ENCODE data around the gene RAD51B.

Gene RAD51B

DNA sequence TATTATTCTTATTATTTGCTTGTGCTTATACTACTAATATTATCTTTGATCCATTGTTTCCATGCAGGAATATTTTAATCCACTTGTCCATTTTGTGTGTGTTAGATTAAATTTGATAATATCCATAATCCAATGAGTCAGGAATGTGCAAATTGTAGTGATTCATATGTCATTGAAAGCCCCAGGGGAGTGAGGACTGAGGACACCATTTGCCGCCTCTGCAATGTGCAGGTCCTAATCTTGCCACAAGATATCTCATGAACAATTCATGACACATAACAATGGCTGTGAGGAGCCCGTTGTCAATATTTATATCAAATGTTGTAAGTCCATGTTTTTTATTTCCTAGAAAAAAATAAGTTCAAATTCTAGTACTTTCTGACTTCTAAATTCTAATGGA lies 722.8 kb downstream of the RAD51B start:
- H3K9me3 ChIP-seq, result no peaks in the 10 kb centered on the region
- no peaks in the 10 kb centered on the region for H3K36me3 ChIP-seq
- no peak for DNase-seq
- no peak overlapping the region for H3K4me3 ChIP-seq (ENCODE audit: low read depth, low read length)
- TF ChIP-seq, protein P1, sequence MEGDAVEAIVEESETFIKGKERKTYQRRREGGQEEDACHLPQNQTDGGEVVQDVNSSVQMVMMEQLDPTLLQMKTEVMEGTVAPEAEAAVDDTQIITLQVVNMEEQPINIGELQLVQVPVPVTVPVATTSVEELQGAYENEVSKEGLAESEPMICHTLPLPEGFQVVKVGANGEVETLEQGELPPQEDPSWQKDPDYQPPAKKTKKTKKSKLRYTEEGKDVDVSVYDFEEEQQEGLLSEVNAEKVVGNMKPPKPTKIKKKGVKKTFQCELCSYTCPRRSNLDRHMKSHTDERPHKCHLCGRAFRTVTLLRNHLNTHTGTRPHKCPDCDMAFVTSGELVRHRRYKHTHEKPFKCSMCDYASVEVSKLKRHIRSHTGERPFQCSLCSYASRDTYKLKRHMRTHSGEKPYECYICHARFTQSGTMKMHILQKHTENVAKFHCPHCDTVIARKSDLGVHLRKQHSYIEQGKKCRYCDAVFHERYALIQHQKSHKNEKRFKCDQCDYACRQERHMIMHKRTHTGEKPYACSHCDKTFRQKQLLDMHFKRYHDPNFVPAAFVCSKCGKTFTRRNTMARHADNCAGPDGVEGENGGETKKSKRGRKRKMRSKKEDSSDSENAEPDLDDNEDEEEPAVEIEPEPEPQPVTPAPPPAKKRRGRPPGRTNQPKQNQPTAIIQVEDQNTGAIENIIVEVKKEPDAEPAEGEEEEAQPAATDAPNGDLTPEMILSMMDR (IDR thresholded peaks at IDR 0.05; ENCODE audit: low read depth, low read length), result no peak
- H3K27me3 ChIP-seq, result no peaks in the 10 kb centered on the region
- no peaks in the 10 kb centered on the region for H3K4me1 ChIP-seq

DNA sequence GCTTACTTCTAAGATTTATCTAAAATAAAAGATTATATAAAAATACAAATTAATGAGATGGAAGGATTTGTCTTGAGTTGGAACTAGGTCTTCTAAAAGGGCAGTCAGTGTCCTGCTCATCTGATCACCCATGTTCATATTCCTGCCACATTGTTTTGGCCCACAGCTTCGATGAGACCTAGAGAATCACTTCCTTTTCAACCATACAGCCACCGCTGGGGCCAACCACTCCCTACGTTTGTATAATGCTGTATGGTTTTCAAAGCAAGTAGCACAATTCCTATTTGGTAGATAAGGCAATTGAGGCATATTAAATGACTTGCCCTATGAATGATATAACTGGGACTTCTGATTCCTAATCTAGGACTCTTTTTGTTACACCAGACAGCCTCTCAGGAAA lies 723.9 kb downstream of the RAD51B start:
- Histone ChIP-seq H3K36me3 (no peaks in the 10 kb centered on the region), H3K4me1 (no peaks in the 10 kb centered on the region), H3K27me3 (no peaks in the 10 kb centered on the region), H3K4me3 (ENCODE audit: low read depth, low read length) (no peak overlapping the region), H3K9me3 (no peaks in the 10 kb centered on the region)
- TF ChIP-seq, protein P1 (IDR thresholded peaks at IDR 0.05; ENCODE audit: low read depth, low read length), result no peak
- DNase-seq, result no peak

DNA sequence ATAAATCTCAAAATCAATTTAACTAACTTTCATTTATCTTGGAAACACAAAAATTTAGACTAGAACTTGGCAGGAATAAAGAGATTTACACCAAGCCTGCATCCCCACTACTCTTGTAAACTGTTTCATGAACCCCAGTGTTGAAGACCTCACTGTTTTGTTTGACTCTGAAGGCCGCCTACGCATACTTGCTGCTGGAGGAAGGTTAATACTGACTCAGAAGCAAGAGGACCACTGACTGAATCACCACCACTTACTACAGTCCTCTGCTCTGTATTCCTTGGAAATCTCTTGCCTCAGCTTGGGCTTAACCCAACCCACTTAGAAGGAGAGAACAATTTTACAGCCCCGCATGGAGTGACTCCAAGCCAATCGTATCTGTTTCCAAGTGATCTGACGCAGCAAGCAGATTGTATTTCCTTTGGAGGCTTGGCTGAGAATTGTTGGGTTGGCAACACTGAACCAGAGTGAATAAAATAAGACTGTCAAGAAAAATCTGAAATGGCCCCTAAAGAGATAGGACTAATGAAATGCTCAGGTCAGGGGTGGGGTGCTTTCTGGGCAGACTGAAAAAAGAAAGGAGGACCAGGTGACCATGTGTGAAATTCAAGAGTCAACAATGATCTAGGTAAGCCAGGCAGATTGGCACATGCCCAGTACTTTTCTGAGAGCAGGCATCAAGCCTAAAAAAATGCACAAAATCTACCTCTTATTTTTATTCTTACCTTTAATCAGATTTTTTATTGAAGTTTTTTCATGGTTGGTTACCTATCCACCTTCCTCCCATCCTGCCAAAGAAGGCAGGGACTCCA lies 724.7 kb downstream of the RAD51B start:
- Histone ChIP-seq H3K27me3 (no peaks in the 10 kb centered on the region), H3K4me3 (ENCODE audit: low read depth, low read length) (no peak overlapping the region), H3K4me1 (no peaks in the 10 kb centered on the region), H3K9me3 (no peaks in the 10 kb centered on the region), H3K36me3 (no peaks in the 10 kb centered on the region)
- TF ChIP-seq, protein P1 (IDR thresholded peaks at IDR 0.05; ENCODE audit: low read depth, low read length), result no peak
- DNase-seq, result no peak

DNA sequence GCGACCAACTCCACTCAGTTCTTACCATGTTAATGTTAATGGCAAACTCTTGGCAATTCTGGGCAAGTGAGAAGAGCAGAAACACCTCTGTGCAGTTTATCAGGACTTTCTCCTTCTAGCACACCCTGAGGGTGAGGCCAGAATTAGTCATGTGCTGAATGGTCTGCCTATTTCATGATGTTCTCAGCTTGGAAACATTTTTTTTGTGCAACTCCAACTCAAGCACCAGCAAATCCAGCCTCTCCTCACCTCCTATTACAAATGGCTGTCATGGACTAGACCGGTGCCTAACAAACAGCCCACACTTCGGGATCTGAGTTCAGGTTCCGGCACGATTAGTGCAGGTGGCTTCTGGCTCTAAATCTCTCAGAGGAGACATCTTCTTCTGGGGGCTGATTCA lies 727.3 kb downstream of the RAD51B start:
- Histone ChIP-seq H3K36me3 (no peaks in the 10 kb centered on the region), H3K4me3 (ENCODE audit: low read depth, low read length) (no peak overlapping the region), H3K9me3 (no peaks in the 10 kb centered on the region), H3K4me1 (no peaks in the 10 kb centered on the region), H3K27me3 (no peaks in the 10 kb centered on the region)
- no peak for DNase-seq
- TF ChIP-seq, protein P1 (IDR thresholded peaks at IDR 0.05; ENCODE audit: low read depth, low read length), result no peak

DNA sequence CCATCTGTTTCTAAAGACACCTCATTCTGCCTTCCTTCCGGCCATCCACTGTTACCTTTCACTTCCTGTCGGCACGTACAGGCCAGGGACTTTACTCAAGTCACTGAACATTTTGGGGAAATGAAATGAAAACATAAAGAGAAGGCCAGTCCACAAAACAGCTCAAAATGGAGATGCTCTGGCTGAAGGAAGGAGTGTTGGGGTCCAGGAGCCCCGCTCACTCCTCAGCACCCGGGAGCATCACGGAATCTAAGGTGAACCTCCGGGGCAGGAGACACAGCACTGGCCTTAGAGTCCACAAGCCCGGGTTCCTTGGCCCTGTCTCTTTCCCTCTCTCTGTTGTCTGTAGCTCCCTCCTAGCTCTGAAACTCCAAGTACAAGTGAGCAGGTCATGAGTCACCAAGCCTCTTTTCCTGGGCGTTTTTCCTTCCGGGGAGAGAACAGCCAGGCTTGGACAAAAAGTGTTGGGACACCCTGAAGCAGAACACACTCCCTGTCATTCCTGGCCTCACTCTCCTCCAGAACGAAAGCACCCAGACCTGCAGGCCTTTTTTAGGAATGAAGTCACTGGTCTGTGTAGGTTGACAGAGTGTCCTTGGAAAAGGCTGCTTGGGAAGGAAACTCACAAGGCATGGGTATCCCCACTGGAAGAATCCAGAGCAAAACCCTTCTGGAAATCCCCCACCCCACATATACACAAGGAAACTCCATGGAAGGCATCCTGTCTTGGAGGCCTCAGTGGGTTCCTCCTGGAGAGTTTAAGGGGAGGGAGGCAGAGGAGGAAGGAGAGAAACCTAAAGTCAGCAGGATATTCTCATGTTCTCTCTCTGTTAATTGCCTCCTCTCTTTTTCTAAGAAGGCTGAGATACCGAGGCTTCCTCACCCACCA lies 728.0 kb downstream of the RAD51B start:
- H3K27me3 ChIP-seq, result no peaks in the 10 kb centered on the region
- no peaks in the 10 kb centered on the region for H3K9me3 ChIP-seq
- DNase-seq, result no peak
- H3K4me1 ChIP-seq, result no peaks in the 10 kb centered on the region
- TF ChIP-seq, protein P1 (IDR thresholded peaks at IDR 0.05; ENCODE audit: low read depth, low read length), result no peak
- no peak overlapping the region for H3K4me3 ChIP-seq (ENCODE audit: low read depth, low read length)
- H3K36me3 ChIP-seq, result no peaks in the 10 kb centered on the region

Measured in BE2C (cell line).